ENCODE data around the gene PZP.

PZP gene

DNA sequence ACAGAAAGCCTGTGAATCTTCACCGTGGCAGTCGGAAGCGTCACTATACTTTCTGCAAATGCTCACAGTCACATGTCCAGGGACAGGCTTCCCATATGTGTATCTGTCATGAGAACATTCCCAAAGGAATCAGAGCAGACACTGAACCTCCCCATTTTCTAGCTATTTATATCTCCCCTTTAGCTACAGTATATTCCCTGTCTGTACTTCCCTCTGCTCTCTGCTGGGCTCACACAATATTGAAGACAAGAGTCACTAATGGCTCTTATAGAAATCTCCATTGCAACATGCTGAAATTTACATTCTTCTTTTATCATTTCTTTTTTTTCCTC, 100.7 kb downstream of the PZP start:
- no peak for TF ChIP-seq CTCF (IDR thresholded peaks at IDR 0.05; ENCODE audit: borderline replicate concordance, control extremely low read depth, extremely low read depth, insufficient read depth, missing control alignments)
- in situ Hi-C loops (cut with MboI; ENCODE audit: low sequenced_read_pairs, unreplicated experiment): no loop called here
- DNase-seq (ENCODE audit: low spot score): no peak

DNA sequence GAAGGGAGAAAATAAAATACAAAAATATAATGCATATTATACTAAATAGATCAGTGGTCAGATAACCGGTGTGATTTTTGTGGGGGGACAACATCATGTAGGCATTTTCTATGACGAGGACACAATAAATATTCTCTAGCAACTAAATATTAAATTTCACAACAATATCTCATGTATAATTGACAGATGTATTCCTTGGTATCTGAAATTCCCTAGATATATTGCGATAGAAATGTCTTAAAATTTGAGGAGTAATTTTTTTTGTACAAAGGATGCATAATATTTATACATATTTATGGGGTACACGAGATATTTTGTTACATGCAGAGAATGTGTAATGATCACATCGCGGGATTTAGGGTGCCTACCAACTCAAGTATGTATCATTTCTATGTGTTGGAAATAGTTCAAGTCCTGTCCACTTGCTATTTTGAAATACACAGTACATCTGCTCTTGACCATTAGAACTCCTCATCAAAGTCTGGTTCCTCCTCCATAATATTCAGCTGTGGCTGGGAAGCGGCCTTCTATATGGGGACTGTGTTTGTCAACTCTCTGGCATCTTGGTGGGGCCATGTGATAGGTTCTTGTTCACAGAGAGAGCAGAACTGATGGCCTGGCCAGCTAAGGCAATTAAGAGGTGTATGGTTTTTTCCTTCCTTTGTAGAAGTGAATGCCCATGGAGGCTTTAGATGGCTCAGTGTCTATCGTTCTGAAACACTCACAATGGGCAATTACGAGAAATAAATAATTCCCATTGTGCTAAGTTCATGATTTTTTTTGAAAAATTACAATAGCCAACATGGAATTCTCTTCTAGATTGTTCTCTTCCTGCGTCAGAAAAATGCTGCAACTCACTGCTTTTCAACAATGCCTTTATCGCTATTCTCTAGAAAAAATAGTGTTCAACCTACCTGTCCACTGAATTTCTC, 101.3 kb downstream of the PZP start:
- DNase-seq (ENCODE audit: low spot score): no peak
- TF ChIP-seq CTCF (IDR thresholded peaks at IDR 0.05; ENCODE audit: borderline replicate concordance, control extremely low read depth, extremely low read depth, insufficient read depth, missing control alignments): no peak
- in situ Hi-C loops (cut with MboI; ENCODE audit: low sequenced_read_pairs, unreplicated experiment): no loop called here

GRCh38 chr12:9106067-9106466, 102.1 kb downstream of the PZP start:
- DNase-seq (ENCODE audit: low spot score): no peak
- in situ Hi-C loops (cut with MboI; ENCODE audit: low sequenced_read_pairs, unreplicated experiment): no loop called here
- no peak for TF ChIP-seq CTCF (IDR thresholded peaks at IDR 0.05; ENCODE audit: borderline replicate concordance, control extremely low read depth, extremely low read depth, insufficient read depth, missing control alignments)

DNA sequence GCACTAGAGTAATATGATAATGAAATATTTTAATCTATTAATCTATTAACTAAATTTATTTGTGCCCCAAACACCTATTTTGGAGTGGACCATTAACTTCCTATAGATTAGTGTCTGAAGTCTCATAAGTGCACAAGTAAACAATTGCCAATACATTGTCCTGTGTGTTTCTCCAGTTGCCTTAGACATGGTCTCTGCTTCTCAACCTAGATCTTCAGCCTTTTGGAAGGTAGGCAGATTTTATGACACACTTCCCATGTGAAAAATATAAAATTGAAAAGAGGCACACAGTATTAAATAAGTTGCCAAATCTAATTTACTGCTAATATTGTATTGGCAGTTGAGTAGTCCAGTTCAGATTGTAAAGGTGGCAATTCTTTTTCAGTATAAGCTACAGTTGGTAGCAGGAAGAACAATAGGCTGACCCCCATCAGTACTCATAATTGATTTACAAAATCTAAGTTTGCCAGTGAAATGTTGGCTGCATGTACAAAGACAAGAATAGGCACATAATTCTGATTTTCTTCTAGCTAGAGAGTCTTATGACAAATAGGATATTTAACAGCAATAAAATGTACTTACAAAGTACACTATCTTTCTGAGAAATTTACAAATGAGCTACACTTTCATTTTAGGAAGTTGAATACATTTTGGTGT, 103.3 kb downstream of the PZP start:
- DNase-seq (ENCODE audit: low spot score): no peak
- in situ Hi-C loops (cut with MboI; ENCODE audit: low sequenced_read_pairs, unreplicated experiment): no loop called here
- TF ChIP-seq CTCF (IDR thresholded peaks at IDR 0.05; ENCODE audit: borderline replicate concordance, control extremely low read depth, extremely low read depth, insufficient read depth, missing control alignments): no peak

GRCh38 chr12:9104087-9104486, 104.1 kb downstream of the PZP start:
- no peak for DNase-seq (ENCODE audit: low spot score)
- no peak for TF ChIP-seq CTCF (IDR thresholded peaks at IDR 0.05; ENCODE audit: borderline replicate concordance, control extremely low read depth, extremely low read depth, insufficient read depth, missing control alignments)

GRCh38 chr12:9103050-9103849, 104.9 kb downstream of the PZP start:
- no peak for DNase-seq (ENCODE audit: low spot score)
- in situ Hi-C loops (cut with MboI; ENCODE audit: low sequenced_read_pairs, unreplicated experiment): no loop called here
- no peak for TF ChIP-seq CTCF (IDR thresholded peaks at IDR 0.05; ENCODE audit: borderline replicate concordance, control extremely low read depth, extremely low read depth, insufficient read depth, missing control alignments)

More at GRCh38 chr12:9104087-9104486, 104.1 kb downstream of the PZP start:
- in situ Hi-C loops (cut with MboI; ENCODE audit: low sequenced_read_pairs, unreplicated experiment): no loop called here

Measured in GM13976 (cell line).